GM23338 (cell line): ENCODE data around the gene PDE3A. TPM values are rescaled to one million over a fixed set of nuclear protein-coding genes. Genes with fewer than 3 reads are reported as not detected.

Source experiments
- ATAC-seq: fragments of 200-7000 bp; cut with Tn5 transposase; 3 replicates; pipeline ENCODE4 v1.9.1; 2020
- DNase-seq: peaks from one replicate; pipeline ENCODE4 v3.0.0-alpha.2; 2015; ENCODE audit warnings: low spot score
- H2AFZ ChIP-seq: fragments of 200-600 bp; sonication (generic); 2 replicates; pipeline ENCODE4 v1.8.0; 2016; ENCODE audit warnings: antibody characterized with exemption, mild to moderate bottlenecking, moderate library complexity
- H3F3A ChIP-seq: fragments of 200-600 bp; sonication (generic); replicated peaks from 2 replicates; pipeline ENCODE4 v1.8.0; 2017; ENCODE audit warnings: antibody characterized with exemption, mixed run types, low read depth
- H3K27ac ChIP-seq: fragments of 200-600 bp; sonication (generic); 2 replicates; pipeline ENCODE4 v1.6.1; 2016; ENCODE audit warnings: low read depth
- H3K27me3 ChIP-seq: fragments of 200-600 bp; sonication (generic); 2 replicates; pipeline ENCODE4 v1.8.0; 2016; ENCODE audit warnings: mild to moderate bottlenecking, mixed run types, moderate library complexity; ENCODE audit not compliant: insufficient read depth
- H3K36me3 ChIP-seq: fragments of 200-600 bp; sonication (generic); 2 replicates; pipeline ENCODE4 v1.8.0; 2016; ENCODE audit warnings: mild to moderate bottlenecking; ENCODE audit not compliant: insufficient read depth
- H3K4me1 ChIP-seq: fragments of 200-600 bp; sonication (generic); 2 replicates; pipeline ENCODE4 v1.8.0; 2016; ENCODE audit warnings: mild to moderate bottlenecking, moderate library complexity; ENCODE audit not compliant: insufficient read depth
- H3K4me2 ChIP-seq: fragments of 200-600 bp; sonication (generic); 2 replicates; pipeline ENCODE4 v1.7.1; 2017; ENCODE audit warnings: mixed run types
- H3K4me3 ChIP-seq: fragments of 200-600 bp; sonication (generic); 2 replicates; pipeline ENCODE4 v1.6.1; 2016; ENCODE audit warnings: mixed run types
- H3K79me2 ChIP-seq: fragments of 200-600 bp; sonication (generic); replicated peaks from 2 replicates; pipeline ENCODE4 v1.8.0; 2017; ENCODE audit warnings: mild to moderate bottlenecking; ENCODE audit not compliant: insufficient read depth
- H3K9me2 ChIP-seq: fragments of 200-600 bp; sonication (generic); 2 replicates; pipeline ENCODE4 v1.8.0; 2017; ENCODE audit not compliant: insufficient read depth
- H4K20me1 ChIP-seq: fragments of 200-600 bp; sonication (generic); replicated peaks from 2 replicates; pipeline ENCODE4 v1.8.0; 2017; ENCODE audit warnings: mild to moderate bottlenecking; ENCODE audit not compliant: insufficient read depth
- H3K27ac Mint-ChIP-seq: 2 replicates; pipeline ENCODE4 v1.8.0; 2020; ENCODE audit warnings: inconsistent platforms, mild to moderate bottlenecking, moderate library complexity, mixed read lengths
- H3K27me3 Mint-ChIP-seq: 3 replicates; pipeline ENCODE4 v1.8.0; 2022; ENCODE audit warnings: low read depth, mild to moderate bottlenecking, moderate library complexity, mixed read lengths, inconsistent platforms; ENCODE audit not compliant: insufficient read depth, poor library complexity
- H3K36me3 Mint-ChIP-seq: 3 replicates; pipeline ENCODE4 v1.8.0; 2021; ENCODE audit warnings: low read depth, mild to moderate bottlenecking, inconsistent platforms, moderate library complexity, mixed read lengths
- H3K4me1 Mint-ChIP-seq: 3 replicates; pipeline ENCODE4 v1.8.0; 2020; ENCODE audit warnings: mild to moderate bottlenecking, inconsistent platforms, mixed read lengths
- H3K4me3 Mint-ChIP-seq: 3 replicates; pipeline ENCODE4 v1.8.0; 2021; ENCODE audit warnings: moderate library complexity, mild to moderate bottlenecking, inconsistent platforms, mixed read lengths
- H3K9me3 Mint-ChIP-seq: 3 replicates; pipeline ENCODE4 v1.8.0; 2020; ENCODE audit warnings: moderate library complexity, mild to moderate bottlenecking, inconsistent platforms, mixed read lengths
- CREB1 ChIP-seq: fragments of 250-450 bp; sonication (Bioruptor Pico); IDR thresholded peaks from 2 replicates; pipeline ENCODE4 v1.5.0; 2020; ENCODE audit warnings: low read depth, mild to moderate bottlenecking, moderate library complexity
- NANOG ChIP-seq: IDR thresholded peaks from 2 replicates; pipeline ENCODE4 v1.6.1; 2016; ENCODE audit warnings: antibody characterized with exemption, borderline replicate concordance
- STAT1 ChIP-seq: IDR thresholded peaks from one replicate; pipeline ENCODE4 v1.6.1; 2016; ENCODE audit warnings: antibody characterized with exemption; ENCODE audit not compliant: unreplicated experiment
- ZNF331 ChIP-seq: fragments of 250-450 bp; sonication (Bioruptor Pico); IDR thresholded peaks from 2 replicates; pipeline ENCODE4 v1.5.0; 2020; ENCODE audit warnings: low read depth, mild to moderate bottlenecking, moderate library complexity
- polyA plus RNA-seq: library from polyadenylated mRNA; unstranded; fragments of >200 nt; fragmentation: Nextera tagmentation; extraction: Ambion mirVana; gene quantifications from 2 replicates; pipeline ENCODE4 v1.2.1, GENCODE V29; 2016
- total RNA-seq: library from RNA; depleted of rRNA; stranded (reverse); fragments of >200 nt; shearing (Covaris generic); gene quantifications from 2 replicates; pipeline ENCODE4 v1.2.3, GENCODE V29; 2014
- TF ChIP-seq, protein P1 (sequence below): IDR thresholded peaks from one replicate; pipeline ENCODE4 v1.6.1; 2018; ENCODE audit warnings: antibody characterized with exemption; ENCODE audit not compliant: unreplicated experiment
- TF ChIP-seq, protein P2 (sequence below): fragments of 250-450 bp; sonication (Bioruptor Pico); IDR thresholded peaks from 2 replicates; pipeline ENCODE4 v1.5.0; 2020; ENCODE audit warnings: mild to moderate bottlenecking, moderate library complexity
- TF ChIP-seq, protein P3 (sequence below): IDR thresholded peaks from 2 replicates; pipeline ENCODE4 v1.6.1; 2016; ENCODE audit warnings: antibody characterized with exemption

The PDE3A gene
- total and polyA plus RNA-seq, 2 experiments from 2014 or later: 2.7 to 9.2 TPM

DNA sequence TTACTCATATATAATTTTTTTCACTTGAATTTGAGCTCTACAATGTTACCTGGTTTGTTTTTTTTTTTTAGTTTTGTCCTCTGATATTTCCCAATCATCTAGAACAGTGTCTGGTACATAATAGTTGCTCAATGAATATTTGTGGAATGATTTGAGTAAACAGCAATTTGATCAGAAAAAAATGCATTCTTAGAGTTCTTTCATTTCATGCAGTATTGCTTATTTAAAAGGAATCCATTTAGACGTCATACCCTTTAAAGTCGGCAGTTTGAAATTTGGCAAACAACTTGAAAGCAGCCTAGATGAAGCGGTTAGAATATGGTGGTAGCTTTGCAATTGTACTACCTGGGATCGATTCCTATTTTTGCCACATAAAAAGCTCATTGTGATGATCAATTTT is 140.0 kb downstream of the PDE3A start (continued):
- TF ChIP-seq, protein P1, sequence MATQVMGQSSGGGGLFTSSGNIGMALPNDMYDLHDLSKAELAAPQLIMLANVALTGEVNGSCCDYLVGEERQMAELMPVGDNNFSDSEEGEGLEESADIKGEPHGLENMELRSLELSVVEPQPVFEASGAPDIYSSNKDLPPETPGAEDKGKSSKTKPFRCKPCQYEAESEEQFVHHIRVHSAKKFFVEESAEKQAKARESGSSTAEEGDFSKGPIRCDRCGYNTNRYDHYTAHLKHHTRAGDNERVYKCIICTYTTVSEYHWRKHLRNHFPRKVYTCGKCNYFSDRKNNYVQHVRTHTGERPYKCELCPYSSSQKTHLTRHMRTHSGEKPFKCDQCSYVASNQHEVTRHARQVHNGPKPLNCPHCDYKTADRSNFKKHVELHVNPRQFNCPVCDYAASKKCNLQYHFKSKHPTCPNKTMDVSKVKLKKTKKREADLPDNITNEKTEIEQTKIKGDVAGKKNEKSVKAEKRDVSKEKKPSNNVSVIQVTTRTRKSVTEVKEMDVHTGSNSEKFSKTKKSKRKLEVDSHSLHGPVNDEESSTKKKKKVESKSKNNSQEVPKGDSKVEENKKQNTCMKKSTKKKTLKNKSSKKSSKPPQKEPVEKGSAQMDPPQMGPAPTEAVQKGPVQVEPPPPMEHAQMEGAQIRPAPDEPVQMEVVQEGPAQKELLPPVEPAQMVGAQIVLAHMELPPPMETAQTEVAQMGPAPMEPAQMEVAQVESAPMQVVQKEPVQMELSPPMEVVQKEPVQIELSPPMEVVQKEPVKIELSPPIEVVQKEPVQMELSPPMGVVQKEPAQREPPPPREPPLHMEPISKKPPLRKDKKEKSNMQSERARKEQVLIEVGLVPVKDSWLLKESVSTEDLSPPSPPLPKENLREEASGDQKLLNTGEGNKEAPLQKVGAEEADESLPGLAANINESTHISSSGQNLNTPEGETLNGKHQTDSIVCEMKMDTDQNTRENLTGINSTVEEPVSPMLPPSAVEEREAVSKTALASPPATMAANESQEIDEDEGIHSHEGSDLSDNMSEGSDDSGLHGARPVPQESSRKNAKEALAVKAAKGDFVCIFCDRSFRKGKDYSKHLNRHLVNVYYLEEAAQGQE: no peak
- no peak for TF ChIP-seq CREB1 (CRISPR knock-in tag)
- TF ChIP-seq, protein P2, sequence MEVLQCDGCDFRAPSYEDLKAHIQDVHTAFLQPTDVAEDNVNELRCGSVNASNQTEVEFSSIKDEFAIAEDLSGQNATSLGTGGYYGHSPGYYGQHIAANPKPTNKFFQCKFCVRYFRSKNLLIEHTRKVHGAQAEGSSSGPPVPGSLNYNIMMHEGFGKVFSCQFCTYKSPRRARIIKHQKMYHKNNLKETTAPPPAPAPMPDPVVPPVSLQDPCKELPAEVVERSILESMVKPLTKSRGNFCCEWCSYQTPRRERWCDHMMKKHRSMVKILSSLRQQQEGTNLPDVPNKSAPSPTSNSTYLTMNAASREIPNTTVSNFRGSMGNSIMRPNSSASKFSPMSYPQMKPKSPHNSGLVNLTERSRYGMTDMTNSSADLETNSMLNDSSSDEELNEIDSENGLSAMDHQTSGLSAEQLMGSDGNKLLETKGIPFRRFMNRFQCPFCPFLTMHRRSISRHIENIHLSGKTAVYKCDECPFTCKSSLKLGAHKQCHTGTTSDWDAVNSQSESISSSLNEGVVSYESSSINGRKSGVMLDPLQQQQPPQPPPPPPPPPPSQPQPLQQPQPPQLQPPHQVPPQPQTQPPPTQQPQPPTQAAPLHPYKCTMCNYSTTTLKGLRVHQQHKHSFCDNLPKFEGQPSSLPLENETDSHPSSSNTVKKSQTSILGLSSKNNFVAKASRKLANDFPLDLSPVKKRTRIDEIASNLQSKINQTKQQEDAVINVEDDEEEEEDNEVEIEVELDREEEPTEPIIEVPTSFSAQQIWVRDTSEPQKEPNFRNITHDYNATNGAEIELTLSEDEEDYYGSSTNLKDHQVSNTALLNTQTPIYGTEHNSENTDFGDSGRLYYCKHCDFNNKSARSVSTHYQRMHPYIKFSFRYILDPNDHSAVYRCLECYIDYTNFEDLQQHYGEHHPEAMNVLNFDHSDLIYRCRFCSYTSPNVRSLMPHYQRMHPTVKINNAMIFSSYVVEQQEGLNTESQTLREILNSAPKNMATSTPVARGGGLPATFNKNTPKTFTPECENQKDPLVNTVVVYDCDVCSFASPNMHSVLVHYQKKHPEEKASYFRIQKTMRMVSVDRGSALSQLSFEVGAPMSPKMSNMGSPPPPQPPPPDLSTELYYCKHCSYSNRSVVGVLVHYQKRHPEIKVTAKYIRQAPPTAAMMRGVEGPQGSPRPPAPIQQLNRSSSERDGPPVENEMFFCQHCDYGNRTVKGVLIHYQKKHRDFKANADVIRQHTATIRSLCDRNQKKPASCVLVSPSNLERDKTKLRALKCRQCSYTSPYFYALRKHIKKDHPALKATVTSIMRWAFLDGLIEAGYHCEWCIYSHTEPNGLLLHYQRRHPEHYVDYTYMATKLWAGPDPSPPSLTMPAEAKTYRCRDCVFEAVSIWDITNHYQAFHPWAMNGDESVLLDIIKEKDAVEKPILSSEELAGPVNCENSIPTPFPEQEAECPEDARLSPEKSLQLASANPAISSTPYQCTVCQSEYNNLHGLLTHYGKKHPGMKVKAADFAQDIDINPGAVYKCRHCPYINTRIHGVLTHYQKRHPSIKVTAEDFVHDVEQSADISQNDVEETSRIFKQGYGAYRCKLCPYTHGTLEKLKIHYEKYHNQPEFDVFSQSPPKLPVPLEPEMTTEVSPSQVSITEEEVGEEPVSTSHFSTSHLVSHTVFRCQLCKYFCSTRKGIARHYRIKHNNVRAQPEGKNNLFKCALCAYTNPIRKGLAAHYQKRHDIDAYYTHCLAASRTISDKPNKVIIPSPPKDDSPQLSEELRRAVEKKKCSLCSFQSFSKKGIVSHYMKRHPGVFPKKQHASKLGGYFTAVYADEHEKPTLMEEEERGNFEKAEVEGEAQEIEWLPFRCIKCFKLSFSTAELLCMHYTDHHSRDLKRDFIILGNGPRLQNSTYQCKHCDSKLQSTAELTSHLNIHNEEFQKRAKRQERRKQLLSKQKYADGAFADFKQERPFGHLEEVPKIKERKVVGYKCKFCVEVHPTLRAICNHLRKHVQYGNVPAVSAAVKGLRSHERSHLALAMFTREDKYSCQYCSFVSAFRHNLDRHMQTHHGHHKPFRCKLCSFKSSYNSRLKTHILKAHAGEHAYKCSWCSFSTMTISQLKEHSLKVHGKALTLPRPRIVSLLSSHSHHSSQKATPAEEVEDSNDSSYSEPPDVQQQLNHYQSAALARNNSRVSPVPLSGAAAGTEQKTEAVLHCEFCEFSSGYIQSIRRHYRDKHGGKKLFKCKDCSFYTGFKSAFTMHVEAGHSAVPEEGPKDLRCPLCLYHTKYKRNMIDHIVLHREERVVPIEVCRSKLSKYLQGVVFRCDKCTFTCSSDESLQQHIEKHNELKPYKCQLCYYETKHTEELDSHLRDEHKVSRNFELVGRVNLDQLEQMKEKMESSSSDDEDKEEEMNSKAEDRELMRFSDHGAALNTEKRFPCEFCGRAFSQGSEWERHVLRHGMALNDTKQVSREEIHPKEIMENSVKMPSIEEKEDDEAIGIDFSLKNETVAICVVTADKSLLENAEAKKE (CRISPR knock-in tag): no peak
- TF ChIP-seq STAT1: no peak

DNA sequence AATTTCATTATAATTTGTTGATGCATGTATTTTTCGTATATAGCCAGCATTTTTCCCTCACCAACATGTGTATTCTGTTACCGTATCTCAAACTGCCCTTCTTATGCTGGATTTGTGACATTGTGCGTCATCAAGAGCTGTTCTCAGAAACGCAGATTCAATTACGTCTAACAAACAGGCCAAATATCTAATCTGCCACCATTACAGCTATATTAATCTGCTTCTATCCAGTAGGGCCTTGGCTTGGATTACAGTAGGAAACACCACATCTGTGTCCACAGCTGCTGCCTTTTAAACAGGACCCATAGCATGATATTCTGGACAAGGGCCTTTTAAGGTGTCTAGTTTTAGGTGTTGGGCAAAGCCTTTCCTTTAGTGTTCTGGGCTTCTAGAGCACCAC is 140.6 kb downstream of the PDE3A start:
- Histone ChIP-seq H3K4me3 (no peak overlapping the region), H3K36me3 (no peaks in the 10 kb centered on the region), H3K4me2 (no peak overlapping the region), H2AFZ (no peak overlapping the region), H3F3A (no peaks in the 10 kb centered on the region), H3K9me2 (no peaks in the 10 kb centered on the region), H3K4me1 (no peaks in the 10 kb centered on the region), H3K27me3 (no peaks in the 10 kb centered on the region), H3K27ac (no peak overlapping the region), H3K79me2 (no peaks in the 10 kb centered on the region), H4K20me1 (no peaks in the 10 kb centered on the region)
- Mint-ChIP-seq H3K27ac (no peak overlapping the region), H3K4me3 (no peak overlapping the region), H3K36me3 (no peaks in the 10 kb centered on the region), H3K4me1 (peaks cover 9% of the 10 kb centered on the region; the same call in 2 of the 3 replicates), H3K27me3 (no peaks in the 10 kb centered on the region), H3K9me3 (no peaks in the 10 kb centered on the region)
- TF ChIP-seq STAT1 (no peak), ZNF331 (CRISPR knock-in tag) (no peak), CREB1 (CRISPR knock-in tag) (no peak), NANOG (no peak)
- TF ChIP-seq, protein P3, sequence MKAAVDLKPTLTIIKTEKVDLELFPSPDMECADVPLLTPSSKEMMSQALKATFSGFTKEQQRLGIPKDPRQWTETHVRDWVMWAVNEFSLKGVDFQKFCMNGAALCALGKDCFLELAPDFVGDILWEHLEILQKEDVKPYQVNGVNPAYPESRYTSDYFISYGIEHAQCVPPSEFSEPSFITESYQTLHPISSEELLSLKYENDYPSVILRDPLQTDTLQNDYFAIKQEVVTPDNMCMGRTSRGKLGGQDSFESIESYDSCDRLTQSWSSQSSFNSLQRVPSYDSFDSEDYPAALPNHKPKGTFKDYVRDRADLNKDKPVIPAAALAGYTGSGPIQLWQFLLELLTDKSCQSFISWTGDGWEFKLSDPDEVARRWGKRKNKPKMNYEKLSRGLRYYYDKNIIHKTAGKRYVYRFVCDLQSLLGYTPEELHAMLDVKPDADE: no peak
- no peak for DNase-seq
- ATAC-seq: no peak
